Mammary epithelial cell (primary cell): ENCODE measurements around the gene ZBTB5.

ENCODE experiments used
- EZH2 ChIP-seq: IDR thresholded peaks from 2 replicates; pipeline ENCODE4 v1.6.1; 2012; ENCODE audit warnings: low read length, inconsistent platforms, borderline replicate concordance
- TF ChIP-seq, protein P1 (sequence below), 2 donors: IDR thresholded peaks in 1 of 2; conservative IDR thresholded peaks in 1 of 2; 2 replicates each; pipeline ENCODE4 v1.5.1; 2011 to 2012; ENCODE audit warnings: inconsistent platforms in 2 of 2, low read length in 2 of 2, mild to moderate bottlenecking in 2 of 2, control low read depth in 1 of 2, low read depth in 1 of 2; ENCODE audit not compliant: insufficient read depth in 1 of 2; ENCODE audit errors: extremely low read depth in 1 of 2

GRCh38 chr9:37424204-37424685 is 41.0 kb downstream of the ZBTB5 start:
- TF ChIP-seq, protein P1, sequence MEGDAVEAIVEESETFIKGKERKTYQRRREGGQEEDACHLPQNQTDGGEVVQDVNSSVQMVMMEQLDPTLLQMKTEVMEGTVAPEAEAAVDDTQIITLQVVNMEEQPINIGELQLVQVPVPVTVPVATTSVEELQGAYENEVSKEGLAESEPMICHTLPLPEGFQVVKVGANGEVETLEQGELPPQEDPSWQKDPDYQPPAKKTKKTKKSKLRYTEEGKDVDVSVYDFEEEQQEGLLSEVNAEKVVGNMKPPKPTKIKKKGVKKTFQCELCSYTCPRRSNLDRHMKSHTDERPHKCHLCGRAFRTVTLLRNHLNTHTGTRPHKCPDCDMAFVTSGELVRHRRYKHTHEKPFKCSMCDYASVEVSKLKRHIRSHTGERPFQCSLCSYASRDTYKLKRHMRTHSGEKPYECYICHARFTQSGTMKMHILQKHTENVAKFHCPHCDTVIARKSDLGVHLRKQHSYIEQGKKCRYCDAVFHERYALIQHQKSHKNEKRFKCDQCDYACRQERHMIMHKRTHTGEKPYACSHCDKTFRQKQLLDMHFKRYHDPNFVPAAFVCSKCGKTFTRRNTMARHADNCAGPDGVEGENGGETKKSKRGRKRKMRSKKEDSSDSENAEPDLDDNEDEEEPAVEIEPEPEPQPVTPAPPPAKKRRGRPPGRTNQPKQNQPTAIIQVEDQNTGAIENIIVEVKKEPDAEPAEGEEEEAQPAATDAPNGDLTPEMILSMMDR (conservative IDR thresholded peaks at IDR 0.05 in 1 of 2, IDR thresholded peaks at IDR 0.05 in 1 of 2; ENCODE audit: extremely low read depth in 1 of 2, insufficient read depth in 1 of 2, low read depth in 1 of 2, low read length in 2 of 2): no peak
- no peak for TF ChIP-seq EZH2
